Measurements from ENCODE around the gene PINLYP.

DNA sequence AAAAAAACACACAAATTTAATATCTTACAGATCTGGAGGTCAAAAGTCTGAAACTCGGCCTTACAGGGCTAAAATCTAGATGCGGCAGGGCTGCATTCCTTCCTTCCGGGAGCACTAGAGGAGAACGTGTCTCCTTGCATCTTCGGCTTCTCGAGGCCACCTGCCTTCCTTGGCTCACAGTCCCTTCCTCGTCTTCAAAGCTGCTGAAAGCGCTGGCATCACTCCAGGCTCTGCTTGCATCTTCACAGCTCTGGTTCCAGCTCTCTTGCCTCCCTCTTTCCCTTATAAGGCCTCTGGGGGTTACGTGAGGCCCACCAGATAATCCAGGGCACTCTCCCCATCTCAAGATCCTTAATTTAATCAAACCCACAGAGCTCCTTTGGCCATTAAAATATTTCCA is 10.8 kb upstream of the PINLYP start:
- TF ChIP-seq, protein P1, sequence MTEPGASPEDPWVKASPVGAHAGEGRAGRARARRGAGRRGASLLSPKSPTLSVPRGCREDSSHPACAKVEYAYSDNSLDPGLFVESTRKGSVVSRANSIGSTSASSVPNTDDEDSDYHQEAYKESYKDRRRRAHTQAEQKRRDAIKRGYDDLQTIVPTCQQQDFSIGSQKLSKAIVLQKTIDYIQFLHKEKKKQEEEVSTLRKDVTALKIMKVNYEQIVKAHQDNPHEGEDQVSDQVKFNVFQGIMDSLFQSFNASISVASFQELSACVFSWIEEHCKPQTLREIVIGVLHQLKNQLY (CRISPR knock-in tag; IDR thresholded peaks at IDR 0.05) = no peak
- TF ChIP-seq, protein P2, sequence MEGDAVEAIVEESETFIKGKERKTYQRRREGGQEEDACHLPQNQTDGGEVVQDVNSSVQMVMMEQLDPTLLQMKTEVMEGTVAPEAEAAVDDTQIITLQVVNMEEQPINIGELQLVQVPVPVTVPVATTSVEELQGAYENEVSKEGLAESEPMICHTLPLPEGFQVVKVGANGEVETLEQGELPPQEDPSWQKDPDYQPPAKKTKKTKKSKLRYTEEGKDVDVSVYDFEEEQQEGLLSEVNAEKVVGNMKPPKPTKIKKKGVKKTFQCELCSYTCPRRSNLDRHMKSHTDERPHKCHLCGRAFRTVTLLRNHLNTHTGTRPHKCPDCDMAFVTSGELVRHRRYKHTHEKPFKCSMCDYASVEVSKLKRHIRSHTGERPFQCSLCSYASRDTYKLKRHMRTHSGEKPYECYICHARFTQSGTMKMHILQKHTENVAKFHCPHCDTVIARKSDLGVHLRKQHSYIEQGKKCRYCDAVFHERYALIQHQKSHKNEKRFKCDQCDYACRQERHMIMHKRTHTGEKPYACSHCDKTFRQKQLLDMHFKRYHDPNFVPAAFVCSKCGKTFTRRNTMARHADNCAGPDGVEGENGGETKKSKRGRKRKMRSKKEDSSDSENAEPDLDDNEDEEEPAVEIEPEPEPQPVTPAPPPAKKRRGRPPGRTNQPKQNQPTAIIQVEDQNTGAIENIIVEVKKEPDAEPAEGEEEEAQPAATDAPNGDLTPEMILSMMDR (IDR thresholded peaks at IDR 0.05) = no peak
- no peak for TF ChIP-seq SP1 (CRISPR knock-in tag; conservative IDR thresholded peaks at IDR 0.05)
- TF ChIP-seq, protein P3, sequence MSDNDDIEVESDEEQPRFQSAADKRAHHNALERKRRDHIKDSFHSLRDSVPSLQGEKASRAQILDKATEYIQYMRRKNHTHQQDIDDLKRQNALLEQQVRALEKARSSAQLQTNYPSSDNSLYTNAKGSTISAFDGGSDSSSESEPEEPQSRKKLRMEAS (CRISPR knock-in tag; IDR thresholded peaks at IDR 0.05) = no peak
- TF ChIP-seq, protein P4, sequence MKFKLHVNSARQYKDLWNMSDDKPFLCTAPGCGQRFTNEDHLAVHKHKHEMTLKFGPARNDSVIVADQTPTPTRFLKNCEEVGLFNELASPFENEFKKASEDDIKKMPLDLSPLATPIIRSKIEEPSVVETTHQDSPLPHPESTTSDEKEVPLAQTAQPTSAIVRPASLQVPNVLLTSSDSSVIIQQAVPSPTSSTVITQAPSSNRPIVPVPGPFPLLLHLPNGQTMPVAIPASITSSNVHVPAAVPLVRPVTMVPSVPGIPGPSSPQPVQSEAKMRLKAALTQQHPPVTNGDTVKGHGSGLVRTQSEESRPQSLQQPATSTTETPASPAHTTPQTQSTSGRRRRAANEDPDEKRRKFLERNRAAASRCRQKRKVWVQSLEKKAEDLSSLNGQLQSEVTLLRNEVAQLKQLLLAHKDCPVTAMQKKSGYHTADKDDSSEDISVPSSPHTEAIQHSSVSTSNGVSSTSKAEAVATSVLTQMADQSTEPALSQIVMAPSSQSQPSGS (CRISPR knock-in tag; IDR thresholded peaks at IDR 0.05; ENCODE audit: borderline replicate concordance, low read depth) = no peak
- no peak for TF ChIP-seq CREB1 (CRISPR knock-in tag; IDR thresholded peaks at IDR 0.05)
- TF ChIP-seq GRHL2 (CRISPR knock-in tag; IDR thresholded peaks at IDR 0.05; ENCODE audit: insufficient replicate concordance, severe bottlenecking) = no peak
- TF ChIP-seq, protein P5, sequence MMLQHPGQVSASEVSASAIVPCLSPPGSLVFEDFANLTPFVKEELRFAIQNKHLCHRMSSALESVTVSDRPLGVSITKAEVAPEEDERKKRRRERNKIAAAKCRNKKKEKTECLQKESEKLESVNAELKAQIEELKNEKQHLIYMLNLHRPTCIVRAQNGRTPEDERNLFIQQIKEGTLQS (CRISPR knock-in tag; conservative IDR thresholded peaks at IDR 0.05) = no peak
- TF ChIP-seq RELA (CRISPR knock-in tag; IDR thresholded peaks at IDR 0.05; ENCODE audit: borderline replicate concordance) = no peak
- TF ChIP-seq NFYB (CRISPR knock-in tag; conservative IDR thresholded peaks at IDR 0.05; ENCODE audit: low read depth) = no peak

Data from WTC11 (cell line).